Testis (tissue), 3 donors: ENCODE results near the gene KDM4C. TPM values are rescaled to one million over a fixed set of nuclear protein-coding genes. Genes with fewer than 3 reads are reported as not detected.

ENCODE experiments used
- DNase-seq: peaks from one replicate; pipeline ENCODE4 v3.0.0-alpha.2; 2019
- H3K27ac ChIP-seq, 2 donors: fragments of 200-600 bp; sonication (generic); one replicate each; pipeline ENCODE4 v1.5.1; 2019
- H3K27me3 ChIP-seq: fragments of 200-600 bp; sonication (generic); one replicate; pipeline ENCODE4 v1.5.1; 2019
- H3K36me3 ChIP-seq: fragments of 200-600 bp; sonication (generic); one replicate; pipeline ENCODE4 v1.5.1; 2017; ENCODE audit warnings: low read depth; ENCODE audit errors: missing control alignments
- H3K4me1 ChIP-seq: fragments of 200-600 bp; sonication (generic); one replicate; pipeline ENCODE4 v1.5.1; 2019
- H3K4me3 ChIP-seq, 2 donors: fragments of 200-600 bp; sonication (generic); one replicate each; pipeline ENCODE4 v1.5.1; 2017 to 2019
- H3K9me3 ChIP-seq: fragments of 200-600 bp; sonication (generic); one replicate; pipeline ENCODE4 v1.5.1; 2017
- POLR2A ChIP-seq: fragments of 450-650 bp; IDR thresholded peaks from one replicate; pipeline ENCODE4 v1.6.1; 2017; ENCODE audit warnings: antibody characterized with exemption, mild to moderate bottlenecking, moderate library complexity
- WGBS, 2 donors: methylation state at CpG; one replicate each; pipeline ENCODE4 v1.1.5; 2018; 5-methylcytosine and 5-hydroxymethylcytosine counted together
- intact Hi-C: fragments of 100-400 bp; cut with DNase I; formaldehyde crosslinking; loops from one replicate; pipeline ENCODE4 v1.15.1; 2023; ENCODE audit warnings: low total_unique reads
- polyA plus RNA-seq: library from polyadenylated mRNA; stranded (reverse); fragments of 350-450 nt; fragmentation: Illumina TruSeq; extraction: RNeasy Lipid Tissue Mini Kit (QIAGEN cat#74804); gene quantifications from one replicate; pipeline ENCODE4 v1.2.3, GENCODE V29; 2014; ENCODE audit warnings: low read depth, low replicate concordance; ENCODE audit not compliant: insufficient read depth
- total RNA-seq, 2 donors: library from RNA; depleted of rRNA; stranded (reverse); fragments of >200 nt; gene quantifications; one replicate each; pipeline ENCODE4 v1.2.3, GENCODE V29; 2016
- TF ChIP-seq, protein P1 (sequence below), 3 experiments: fragments of 450-650 bp in 2 of 3; fragments of 200-600 bp in 1 of 3; sonication (generic) in 1 of 3; IDR thresholded peaks; one replicate each; pipeline ENCODE4 v1.5.1; 2016 to 2019; ENCODE audit warnings: antibody characterized with exemption in 3 of 3, mild to moderate bottlenecking in 2 of 3, moderate library complexity in 1 of 3

The KDM4C gene
- total and polyA plus RNA-seq, 3 donors from 2014 or later: 16.7 to 58.8 (median 48.8) TPM

DNA sequence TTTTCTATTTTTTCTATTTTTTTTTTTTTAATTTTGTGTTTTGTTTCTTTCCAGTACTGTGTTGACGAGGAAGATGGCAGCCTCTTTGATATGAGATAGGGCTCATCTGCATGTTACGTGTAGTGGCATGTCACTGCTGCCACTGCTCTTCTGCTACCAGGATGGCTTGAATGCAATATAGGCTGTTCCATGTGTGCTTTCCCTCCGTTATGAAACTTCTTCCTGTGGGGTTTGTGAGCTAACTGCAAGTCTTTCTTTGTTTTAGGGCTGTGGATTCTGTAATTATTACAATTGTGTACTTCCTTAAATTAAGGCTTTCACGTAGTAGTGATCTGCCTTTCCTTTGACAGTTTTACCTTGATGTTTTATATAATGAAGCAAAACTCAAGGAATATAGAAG is 184.6 kb downstream of the KDM4C start:
- Histone ChIP-seq H3K27me3 (no peaks in the 10 kb centered on the region), H3K4me3 (no peak overlapping the region), H3K36me3 (no peaks in the 10 kb centered on the region), H3K27ac (no peak overlapping the region), H3K4me1 (no peaks in the 10 kb centered on the region), H3K9me3 (no peaks in the 10 kb centered on the region)
- DNase-seq: no peak
- 81 to 93% methylated on average over 4 of the region's 4 CpGs for WGBS, 2 donors
- TF ChIP-seq, protein P1, sequence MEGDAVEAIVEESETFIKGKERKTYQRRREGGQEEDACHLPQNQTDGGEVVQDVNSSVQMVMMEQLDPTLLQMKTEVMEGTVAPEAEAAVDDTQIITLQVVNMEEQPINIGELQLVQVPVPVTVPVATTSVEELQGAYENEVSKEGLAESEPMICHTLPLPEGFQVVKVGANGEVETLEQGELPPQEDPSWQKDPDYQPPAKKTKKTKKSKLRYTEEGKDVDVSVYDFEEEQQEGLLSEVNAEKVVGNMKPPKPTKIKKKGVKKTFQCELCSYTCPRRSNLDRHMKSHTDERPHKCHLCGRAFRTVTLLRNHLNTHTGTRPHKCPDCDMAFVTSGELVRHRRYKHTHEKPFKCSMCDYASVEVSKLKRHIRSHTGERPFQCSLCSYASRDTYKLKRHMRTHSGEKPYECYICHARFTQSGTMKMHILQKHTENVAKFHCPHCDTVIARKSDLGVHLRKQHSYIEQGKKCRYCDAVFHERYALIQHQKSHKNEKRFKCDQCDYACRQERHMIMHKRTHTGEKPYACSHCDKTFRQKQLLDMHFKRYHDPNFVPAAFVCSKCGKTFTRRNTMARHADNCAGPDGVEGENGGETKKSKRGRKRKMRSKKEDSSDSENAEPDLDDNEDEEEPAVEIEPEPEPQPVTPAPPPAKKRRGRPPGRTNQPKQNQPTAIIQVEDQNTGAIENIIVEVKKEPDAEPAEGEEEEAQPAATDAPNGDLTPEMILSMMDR (IDR thresholded peaks at IDR 0.05): no peak
- TF ChIP-seq POLR2A: no peak
- intact Hi-C loops: no loop called here

DNA sequence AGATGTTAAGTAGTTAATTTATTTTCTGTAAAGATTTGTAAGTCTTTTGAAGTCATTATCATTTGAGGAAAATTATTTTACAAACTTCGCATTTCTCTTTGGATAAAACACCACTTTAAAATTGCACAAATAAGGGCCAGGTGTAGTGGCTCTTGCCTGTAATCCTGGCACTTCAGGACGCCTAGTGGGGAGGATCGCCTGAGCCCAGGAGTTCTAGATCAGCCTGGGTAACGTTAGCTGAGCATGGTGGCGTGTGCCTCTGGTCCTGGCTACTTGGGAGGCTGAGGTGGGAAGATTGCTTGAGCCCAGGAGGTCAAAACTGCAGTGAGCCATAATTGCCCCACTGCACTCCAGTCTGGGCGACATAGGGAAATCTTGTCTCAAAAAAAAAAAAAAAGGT is 185.5 kb downstream of the KDM4C start:
- no peaks in the 10 kb centered on the region for H3K27me3 ChIP-seq
- H3K27ac ChIP-seq: no peak overlapping the region
- no peaks in the 10 kb centered on the region for H3K4me1 ChIP-seq
- intact Hi-C loops: no loop called here
- no peaks in the 10 kb centered on the region for H3K36me3 ChIP-seq
- WGBS, 2 donors: 76 to 91% methylated on average over 6 of the region's 6 CpGs
- DNase-seq: no peak
- H3K4me3 ChIP-seq: no peak overlapping the region
- H3K9me3 ChIP-seq: no peaks in the 10 kb centered on the region
- no peak for TF ChIP-seq POLR2A
- TF ChIP-seq, protein P1 (IDR thresholded peaks at IDR 0.05): no peak

DNA sequence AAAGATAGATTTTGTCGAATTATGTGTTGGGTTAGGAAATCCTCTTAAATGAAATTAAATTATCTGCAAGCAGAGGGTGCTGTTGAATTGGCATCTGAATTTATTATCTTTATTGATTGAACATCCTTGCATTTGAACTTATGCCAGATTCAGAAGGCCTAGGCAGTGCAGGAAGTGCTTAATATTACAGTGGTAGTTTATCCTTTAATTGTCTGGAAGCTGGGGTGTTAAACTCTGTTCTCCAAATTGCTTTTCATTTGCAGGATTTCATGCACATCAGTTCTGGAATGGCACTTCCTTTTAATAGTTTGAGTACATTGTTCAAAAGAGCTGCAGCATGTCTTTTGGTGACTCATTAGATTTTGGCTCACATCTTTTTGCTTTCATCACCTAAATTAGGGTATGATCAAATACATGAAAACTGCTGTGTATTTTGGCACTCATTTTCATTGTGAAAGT is 186.3 kb downstream of the KDM4C start:
- DNase-seq: no peak
- Histone ChIP-seq H3K9me3 (no peaks in the 10 kb centered on the region), H3K27ac (no peak overlapping the region), H3K4me1 (no peaks in the 10 kb centered on the region), H3K27me3 (no peaks in the 10 kb centered on the region), H3K4me3 (no peak overlapping the region), H3K36me3 (no peaks in the 10 kb centered on the region)
- no peak for TF ChIP-seq POLR2A
- TF ChIP-seq, protein P1 (IDR thresholded peaks at IDR 0.05): no peak
- intact Hi-C loops: no loop called here
- 80 to 87% methylated on average over 1 of the region's 1 CpG for WGBS, 2 donors

DNA sequence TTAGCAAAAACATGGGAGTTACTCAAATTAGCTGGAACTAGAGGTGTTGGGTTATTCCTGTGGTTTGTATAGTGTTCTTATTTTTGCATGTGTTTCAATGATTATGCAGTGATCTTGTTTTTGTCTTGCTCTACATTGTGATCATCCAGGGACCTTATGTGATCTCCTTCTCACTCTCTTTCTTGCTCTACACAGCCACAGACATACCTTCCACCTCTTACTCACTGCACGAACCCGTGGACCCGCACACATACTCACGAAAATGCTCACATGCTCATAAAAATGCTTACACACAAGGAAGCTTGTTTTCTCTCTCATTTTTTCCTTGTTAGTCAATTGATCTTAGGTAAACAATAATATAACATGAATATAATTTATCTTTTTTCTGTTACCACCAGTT is 187.1 kb downstream of the KDM4C start:
- no peak for DNase-seq
- no peaks in the 10 kb centered on the region for H3K9me3 ChIP-seq
- H3K36me3 ChIP-seq: no peaks in the 10 kb centered on the region
- H3K4me1 ChIP-seq: no peaks in the 10 kb centered on the region
- WGBS, 2 donors: 95 to 98% methylated on average over 4 of the region's 4 CpGs
- intact Hi-C loops: no loop called here
- no peaks in the 10 kb centered on the region for H3K27me3 ChIP-seq
- no peak overlapping the region for H3K4me3 ChIP-seq
- H3K27ac ChIP-seq: no peak overlapping the region
- no peak for TF ChIP-seq POLR2A
- TF ChIP-seq, protein P1 (IDR thresholded peaks at IDR 0.05): no peak

DNA sequence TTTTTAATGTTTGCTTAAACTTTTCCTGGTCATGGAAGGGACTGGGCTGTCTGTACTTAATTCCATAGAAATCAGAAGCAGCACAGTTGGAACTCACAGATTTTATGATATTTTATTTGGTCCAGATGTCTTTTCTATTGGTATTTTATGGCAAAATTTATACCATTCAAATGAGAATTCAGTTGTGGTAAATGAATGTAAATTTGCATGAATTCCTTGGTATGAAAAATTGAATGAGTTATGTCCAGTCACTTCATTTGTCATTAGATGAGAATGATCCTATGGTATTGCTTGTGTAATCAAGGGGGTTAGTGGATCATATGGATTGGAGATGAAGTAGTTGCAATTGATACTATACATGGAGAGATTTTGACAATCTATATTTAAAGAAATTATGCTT is 188.0 kb downstream of the KDM4C start:
- TF ChIP-seq, protein P1 (IDR thresholded peaks at IDR 0.05): no peak
- TF ChIP-seq POLR2A: no peak
- no peak for DNase-seq
- intact Hi-C loops: no loop called here
- Histone ChIP-seq H3K27me3 (no peaks in the 10 kb centered on the region), H3K4me1 (no peaks in the 10 kb centered on the region), H3K9me3 (no peaks in the 10 kb centered on the region), H3K36me3 (no peaks in the 10 kb centered on the region), H3K27ac (no peak overlapping the region), H3K4me3 (no peak overlapping the region)
